ENCODE measurements around the gene NLN. TPM values are rescaled to one million over a fixed set of nuclear protein-coding genes. Genes with fewer than 3 reads are reported as not detected.
"Not testable (repeated sequence)": the region's sequence is repeated elsewhere in the genome, so short reads cannot be mapped to it uniquely, and the experiment has no call there.

NLN gene
- total RNA-seq, 1 donor from 2014 or later = 6.6 TPM

DNA sequence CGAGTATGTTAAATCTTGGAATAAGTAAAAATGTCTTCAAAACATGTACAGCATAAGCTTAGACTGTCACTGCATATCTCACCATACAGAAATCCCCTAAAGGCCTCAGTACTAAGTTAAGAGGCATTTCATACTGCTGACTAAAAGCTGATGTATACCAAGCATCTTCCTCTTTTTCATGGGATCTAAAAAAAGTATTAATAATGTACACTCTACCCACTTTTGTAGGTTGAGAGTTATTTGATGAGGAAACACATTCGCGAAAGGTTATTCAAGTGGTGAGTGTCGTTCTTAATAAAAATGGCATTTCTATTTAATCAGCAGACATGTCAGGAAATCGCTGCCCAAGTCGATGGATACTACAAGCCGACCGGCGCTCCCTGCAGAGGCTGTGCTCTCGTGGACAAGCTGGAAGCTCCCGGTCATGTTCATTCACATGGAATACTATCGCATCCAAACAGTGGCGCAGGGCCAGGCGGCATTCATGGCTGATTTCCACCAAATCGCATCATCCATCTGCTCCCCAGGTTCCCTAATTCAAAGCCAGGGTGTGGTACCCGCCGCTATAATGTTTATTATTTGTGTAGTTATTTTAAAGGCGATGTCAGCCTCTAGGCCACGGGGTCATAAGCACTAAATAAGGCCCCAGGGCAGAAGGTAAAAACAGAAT lies 820 bp upstream of the NLN start:
- Histone ChIP-seq H3K27ac (peak overlapping the region; percentile 78), H3K9me3 (no peaks in the 10 kb centered on the region), H3K4me1 (peaks cover 21% of the 10 kb centered on the region), H3K27me3 (no peaks in the 10 kb centered on the region), H3K4me3 (peak overlapping the region; percentile 85 to 90), H3K36me3 (no peaks in the 10 kb centered on the region)
- no peak for DNase-seq (ENCODE audit: extremely low spot score in 2 of 2)
- intact Hi-C loops (cut with DNase I) = no loop called here
- TF ChIP-seq POLR2A (IDR thresholded peaks at IDR 0.05) = no peak
- TF ChIP-seq, protein P1, sequence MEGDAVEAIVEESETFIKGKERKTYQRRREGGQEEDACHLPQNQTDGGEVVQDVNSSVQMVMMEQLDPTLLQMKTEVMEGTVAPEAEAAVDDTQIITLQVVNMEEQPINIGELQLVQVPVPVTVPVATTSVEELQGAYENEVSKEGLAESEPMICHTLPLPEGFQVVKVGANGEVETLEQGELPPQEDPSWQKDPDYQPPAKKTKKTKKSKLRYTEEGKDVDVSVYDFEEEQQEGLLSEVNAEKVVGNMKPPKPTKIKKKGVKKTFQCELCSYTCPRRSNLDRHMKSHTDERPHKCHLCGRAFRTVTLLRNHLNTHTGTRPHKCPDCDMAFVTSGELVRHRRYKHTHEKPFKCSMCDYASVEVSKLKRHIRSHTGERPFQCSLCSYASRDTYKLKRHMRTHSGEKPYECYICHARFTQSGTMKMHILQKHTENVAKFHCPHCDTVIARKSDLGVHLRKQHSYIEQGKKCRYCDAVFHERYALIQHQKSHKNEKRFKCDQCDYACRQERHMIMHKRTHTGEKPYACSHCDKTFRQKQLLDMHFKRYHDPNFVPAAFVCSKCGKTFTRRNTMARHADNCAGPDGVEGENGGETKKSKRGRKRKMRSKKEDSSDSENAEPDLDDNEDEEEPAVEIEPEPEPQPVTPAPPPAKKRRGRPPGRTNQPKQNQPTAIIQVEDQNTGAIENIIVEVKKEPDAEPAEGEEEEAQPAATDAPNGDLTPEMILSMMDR (IDR thresholded peaks at IDR 0.05) = no peak
- TF ChIP-seq POLR2AphosphoS5 (IDR thresholded peaks at IDR 0.05; ENCODE audit: insufficient read depth in 1 of 2, low read depth in 1 of 2) = no peak

DNA sequence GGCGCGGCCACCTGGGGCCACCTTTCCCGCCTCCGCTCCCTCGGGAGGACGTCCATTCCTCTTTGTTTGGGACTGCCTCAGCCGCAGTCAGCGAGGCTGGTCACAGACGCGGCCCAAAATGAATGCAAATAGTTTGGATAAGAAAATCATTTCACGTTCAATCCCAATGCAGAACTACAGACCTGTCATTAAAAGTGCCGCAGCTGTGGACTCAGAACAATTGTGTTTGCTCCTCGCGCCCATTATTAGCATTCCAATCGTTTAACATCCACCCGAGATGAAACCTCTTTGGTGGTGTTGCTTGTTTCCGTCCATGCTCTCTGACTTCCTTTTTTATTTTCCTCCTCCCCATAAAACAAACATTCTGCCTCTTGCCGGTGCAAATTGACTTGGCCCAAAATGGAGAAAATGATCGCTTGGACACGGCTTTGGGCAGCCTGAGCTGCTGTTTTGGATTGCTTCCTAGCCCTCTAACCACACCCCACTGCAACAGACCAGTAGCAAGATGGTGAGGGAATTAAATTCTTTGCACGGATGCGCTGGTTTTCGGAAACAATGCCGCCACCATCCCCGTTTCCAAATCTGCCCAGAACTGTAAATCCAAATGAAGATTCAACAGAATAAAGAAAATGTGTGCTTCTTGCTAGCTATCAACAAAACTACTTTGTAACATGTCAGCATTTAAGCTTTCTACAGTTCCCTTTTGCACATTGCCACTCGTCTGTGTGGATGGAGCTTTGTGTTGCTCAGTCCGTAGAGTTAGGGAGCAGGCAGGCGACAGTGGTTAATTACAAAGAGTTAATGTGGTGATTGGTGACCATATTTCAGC lies 784 bp downstream of the NLN start:
- H3K27me3 ChIP-seq = no peaks in the 10 kb centered on the region
- peak overlapping the region; percentile 85 to 90 for H3K4me3 ChIP-seq
- H3K9me3 ChIP-seq = no peaks in the 10 kb centered on the region
- intact Hi-C loops (cut with DNase I) = no loop called here
- H3K36me3 ChIP-seq = no peaks in the 10 kb centered on the region
- H3K4me1 ChIP-seq = peaks cover 21% of the 10 kb centered on the region
- TF ChIP-seq POLR2AphosphoS5 (IDR thresholded peaks at IDR 0.05; ENCODE audit: insufficient read depth in 1 of 2, low read depth in 1 of 2) = no peak
- TF ChIP-seq, protein P1 (IDR thresholded peaks at IDR 0.05) = no peak
- TF ChIP-seq POLR2A (IDR thresholded peaks at IDR 0.05) = no peak
- H3K27ac ChIP-seq = peak overlapping the region; percentile 78
- no peak for DNase-seq (ENCODE audit: extremely low spot score in 2 of 2)

GRCh38 chr5:65727491-65728156 lies 5.6 kb downstream of the NLN start:
- intact Hi-C loops (cut with DNase I) = no loop called here
- H3K27me3 ChIP-seq = no peaks in the 10 kb centered on the region
- H3K36me3 ChIP-seq = no peaks in the 10 kb centered on the region
- TF ChIP-seq, protein P1 (IDR thresholded peaks at IDR 0.05) = no peak
- TF ChIP-seq POLR2A (IDR thresholded peaks at IDR 0.05) (no peak), POLR2AphosphoS5 (IDR thresholded peaks at IDR 0.05; ENCODE audit: insufficient read depth in 1 of 2, low read depth in 1 of 2) (no peak)
- no peak overlapping the region for H3K4me3 ChIP-seq
- H3K27ac ChIP-seq = no peak overlapping the region
- DNase-seq (ENCODE audit: extremely low spot score in 2 of 2) = no peak
- no peaks in the 10 kb centered on the region for H3K9me3 ChIP-seq
- H3K4me1 ChIP-seq = peaks cover 15% of the 10 kb centered on the region

DNA sequence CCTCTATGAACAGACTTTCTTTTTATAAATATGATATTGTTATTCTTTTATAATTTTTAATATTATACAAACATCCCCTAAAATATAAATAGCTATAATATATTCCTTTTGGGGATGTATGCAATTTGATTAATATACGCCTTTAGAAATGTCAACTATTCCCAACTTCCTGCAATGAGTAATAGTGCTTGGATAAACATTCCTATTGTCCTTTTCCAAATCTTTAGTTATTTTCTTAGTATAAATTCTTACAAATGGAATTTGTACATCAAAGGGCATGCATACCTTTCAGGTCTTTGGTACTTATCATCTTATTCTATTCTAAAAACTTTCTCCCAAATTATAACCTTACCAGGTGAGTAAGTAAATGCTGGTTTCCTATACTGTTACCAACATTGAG lies 6.2 kb downstream of the NLN start:
- no peak for TF ChIP-seq POLR2AphosphoS5 (IDR thresholded peaks at IDR 0.05; ENCODE audit: insufficient read depth in 1 of 2, low read depth in 1 of 2)
- Histone ChIP-seq H3K4me1 (peaks cover 9% of the 10 kb centered on the region), H3K36me3 (no peaks in the 10 kb centered on the region), H3K27me3 (no peaks in the 10 kb centered on the region), H3K4me3 (no peak overlapping the region), H3K27ac (no peak overlapping the region), H3K9me3 (no peaks in the 10 kb centered on the region)
- intact Hi-C loops (cut with DNase I) = no loop called here
- DNase-seq (ENCODE audit: extremely low spot score in 2 of 2) = no peak

DNA sequence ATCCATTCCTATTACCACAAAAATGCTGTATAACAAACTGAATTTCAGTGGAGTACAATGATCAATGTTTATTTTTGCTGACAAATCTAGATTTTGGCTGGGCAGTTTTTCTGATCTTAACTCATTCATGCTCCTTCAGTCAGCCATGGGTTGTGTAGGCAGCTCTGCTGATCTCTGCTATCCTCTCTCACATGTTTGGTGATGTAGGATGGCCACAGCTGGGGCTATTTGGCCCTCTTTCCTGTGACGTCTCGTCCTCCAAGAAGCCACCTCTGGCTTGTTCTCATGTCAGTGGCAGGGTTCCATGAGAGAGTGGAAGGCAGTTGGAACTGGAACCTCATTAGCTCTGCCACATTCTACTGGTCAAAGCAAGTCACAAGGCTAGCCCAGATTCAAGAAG lies 8.9 kb downstream of the NLN start:
- no peak for DNase-seq (ENCODE audit: extremely low spot score in 2 of 2)
- no peaks in the 10 kb centered on the region for H3K27me3 ChIP-seq
- TF ChIP-seq POLR2A (IDR thresholded peaks at IDR 0.05) (no peak), POLR2AphosphoS5 (IDR thresholded peaks at IDR 0.05; ENCODE audit: insufficient read depth in 1 of 2, low read depth in 1 of 2) (no peak)
- TF ChIP-seq, protein P1 (IDR thresholded peaks at IDR 0.05) = no peak
- H3K27ac ChIP-seq = no peak overlapping the region
- H3K4me3 ChIP-seq = no peak overlapping the region
- H3K9me3 ChIP-seq = no peaks in the 10 kb centered on the region
- intact Hi-C loops (cut with DNase I) = no loop called here
- no peaks in the 10 kb centered on the region for H3K36me3 ChIP-seq
- H3K4me1 ChIP-seq = no peaks in the 10 kb centered on the region

DNA sequence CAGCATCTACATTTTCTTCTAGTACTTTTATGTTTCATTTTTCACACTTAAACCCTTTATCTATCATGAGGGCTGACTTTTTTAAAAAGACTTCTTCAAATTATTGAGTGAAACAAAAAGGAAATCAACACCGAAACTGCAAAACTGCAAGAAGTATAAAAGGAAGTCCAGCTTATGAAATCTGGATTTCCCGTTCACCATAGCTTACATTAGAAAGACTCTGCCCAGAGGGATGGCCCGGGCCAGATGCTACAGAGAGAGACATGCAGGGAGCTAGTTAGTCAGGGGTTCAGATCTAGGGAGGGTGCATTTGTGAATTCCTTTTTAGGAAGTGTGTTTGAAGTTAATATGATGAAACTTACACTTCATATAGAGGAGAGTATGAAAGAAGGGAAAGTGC lies 10.0 kb downstream of the NLN start:
- H3K4me1 ChIP-seq; H3K36me3 ChIP-seq; H3K9me3 ChIP-seq; H3K27me3 ChIP-seq; H3K27ac ChIP-seq; intact Hi-C loops (cut with DNase I); H3K4me3 ChIP-seq; DNase-seq (ENCODE audit: extremely low spot score in 2 of 2): not testable (repeated sequence)

GRCh38 chr5:65734196-65734775 lies 12.3 kb downstream of the NLN start:
- H3K36me3 ChIP-seq; H3K4me3 ChIP-seq; intact Hi-C loops (cut with DNase I); DNase-seq (ENCODE audit: extremely low spot score in 2 of 2); H3K4me1 ChIP-seq; H3K27me3 ChIP-seq; H3K27ac ChIP-seq; H3K9me3 ChIP-seq: not testable (repeated sequence)
